WERI-Rb-1 (cell line): ENCODE results near the gene BDH1.
"Not testable (repeated sequence)": the region's sequence is repeated elsewhere in the genome, so short reads cannot be mapped to it uniquely, and the experiment has no call there.

Experiments
- DNase-seq: peaks from one replicate; pipeline ENCODE4 v3.0.0-alpha.2; 2020
- H3K27ac ChIP-seq: fragments of 250-450 bp; sonication (Bioruptor Pico); 2 replicates; pipeline ENCODE4 v1.5.1; 2020; ENCODE audit warnings: mild to moderate bottlenecking, moderate library complexity
- H3K27me3 ChIP-seq: fragments of 250-450 bp; sonication (Bioruptor Pico); 2 replicates; pipeline ENCODE4 v1.5.1; 2021; ENCODE audit warnings: mild to moderate bottlenecking, low read depth, moderate library complexity; ENCODE audit not compliant: insufficient read depth, severe bottlenecking
- H3K36me3 ChIP-seq: fragments of 250-450 bp; sonication (Bioruptor Pico); 2 replicates; pipeline ENCODE4 v1.5.1; 2020; ENCODE audit warnings: mild to moderate bottlenecking, moderate library complexity
- H3K4me3 ChIP-seq: 2 replicates; pipeline ENCODE4 v1.5.1; 2011; ENCODE audit warnings: low read depth, mild to moderate bottlenecking, control low read depth, low read length
- H3K9me3 ChIP-seq: fragments of 250-450 bp; sonication (Bioruptor Pico); 2 replicates; pipeline ENCODE4 v1.5.1; 2021; ENCODE audit warnings: mild to moderate bottlenecking, moderate library complexity; ENCODE audit not compliant: severe bottlenecking
- TF ChIP-seq, protein P1 (sequence below): IDR thresholded peaks from 2 replicates; pipeline ENCODE4 v1.5.1; 2011; ENCODE audit warnings: low read depth, mild to moderate bottlenecking, control low read depth, inconsistent platforms, low read length

BDH1 gene

DNA sequence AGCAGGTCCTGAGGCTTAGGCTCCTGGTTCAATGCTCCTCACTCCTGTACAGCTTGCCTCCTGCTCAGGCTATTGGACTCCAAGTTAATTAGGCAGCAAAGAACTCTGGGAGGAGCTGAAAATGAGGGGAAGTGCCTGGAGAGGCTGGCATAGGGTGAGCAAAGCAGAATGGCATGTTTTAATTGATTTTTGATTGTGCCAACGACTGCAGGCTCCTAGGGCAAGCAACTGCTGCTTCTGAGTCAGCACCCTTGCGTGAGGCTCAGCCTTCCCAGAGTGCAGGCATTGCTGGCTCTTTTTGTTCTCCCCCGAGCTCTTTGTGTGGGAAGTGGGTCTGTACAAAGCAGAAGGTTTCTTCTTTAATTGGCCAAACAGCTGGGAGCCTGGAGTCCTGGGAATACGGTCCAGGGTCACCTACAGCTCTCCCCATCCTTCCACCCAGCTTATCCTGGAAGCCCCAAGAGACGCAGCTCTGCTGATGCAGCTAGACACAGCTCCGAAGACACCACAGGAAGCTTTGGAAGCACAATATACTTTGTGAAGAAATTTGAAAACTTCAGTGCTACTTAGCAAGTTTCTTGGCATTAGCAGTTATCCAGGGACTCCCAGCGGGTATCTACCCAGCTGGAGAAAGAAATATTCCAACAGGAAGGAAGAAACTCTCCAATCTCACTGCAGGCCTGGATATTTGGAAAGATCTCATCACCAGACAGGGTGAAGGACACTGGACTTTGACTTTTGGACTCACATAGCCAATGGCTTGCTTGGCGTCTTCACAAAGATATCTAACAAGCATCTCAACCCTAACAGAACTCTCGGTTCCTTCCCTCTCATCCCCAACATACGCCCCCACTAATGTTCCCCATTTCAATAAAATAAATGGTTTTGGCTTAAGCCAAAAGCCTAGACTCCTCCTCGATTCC is 76.8 kb downstream of the BDH1 start:
- Histone ChIP-seq H3K4me3 (no peak overlapping the region), H3K36me3 (no peaks in the 10 kb centered on the region), H3K9me3 (no peaks in the 10 kb centered on the region), H3K27me3 (no peaks in the 10 kb centered on the region), H3K27ac (no peak overlapping the region)
- TF ChIP-seq, protein P1, sequence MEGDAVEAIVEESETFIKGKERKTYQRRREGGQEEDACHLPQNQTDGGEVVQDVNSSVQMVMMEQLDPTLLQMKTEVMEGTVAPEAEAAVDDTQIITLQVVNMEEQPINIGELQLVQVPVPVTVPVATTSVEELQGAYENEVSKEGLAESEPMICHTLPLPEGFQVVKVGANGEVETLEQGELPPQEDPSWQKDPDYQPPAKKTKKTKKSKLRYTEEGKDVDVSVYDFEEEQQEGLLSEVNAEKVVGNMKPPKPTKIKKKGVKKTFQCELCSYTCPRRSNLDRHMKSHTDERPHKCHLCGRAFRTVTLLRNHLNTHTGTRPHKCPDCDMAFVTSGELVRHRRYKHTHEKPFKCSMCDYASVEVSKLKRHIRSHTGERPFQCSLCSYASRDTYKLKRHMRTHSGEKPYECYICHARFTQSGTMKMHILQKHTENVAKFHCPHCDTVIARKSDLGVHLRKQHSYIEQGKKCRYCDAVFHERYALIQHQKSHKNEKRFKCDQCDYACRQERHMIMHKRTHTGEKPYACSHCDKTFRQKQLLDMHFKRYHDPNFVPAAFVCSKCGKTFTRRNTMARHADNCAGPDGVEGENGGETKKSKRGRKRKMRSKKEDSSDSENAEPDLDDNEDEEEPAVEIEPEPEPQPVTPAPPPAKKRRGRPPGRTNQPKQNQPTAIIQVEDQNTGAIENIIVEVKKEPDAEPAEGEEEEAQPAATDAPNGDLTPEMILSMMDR, result no peak
- no peak for DNase-seq

- H3K27me3 ChIP-seq, DNase-seq, H3K27ac ChIP-seq, H3K36me3 ChIP-seq, H3K4me3 ChIP-seq, H3K9me3 ChIP-seq: not testable (repeated sequence)
Measured at GRCh38 chr3:197477816-197478215, 78.0 kb downstream of the BDH1 start.

- H3K27me3 ChIP-seq, result no peaks in the 10 kb centered on the region
- no peaks in the 10 kb centered on the region for H3K36me3 ChIP-seq
- no peak overlapping the region for H3K4me3 ChIP-seq
- no peak overlapping the region for H3K27ac ChIP-seq
- TF ChIP-seq, protein P1, result no peak
- no peaks in the 10 kb centered on the region for H3K9me3 ChIP-seq
- DNase-seq, result no peak
Measured at GRCh38 chr3:197475997-197476525, 79.7 kb downstream of the BDH1 start.

GRCh38 chr3:197475514-197475913 is 80.3 kb downstream of the BDH1 start:
- H3K9me3 ChIP-seq, result no peaks in the 10 kb centered on the region
- no peak for DNase-seq
- H3K36me3 ChIP-seq, result no peaks in the 10 kb centered on the region
- TF ChIP-seq, protein P1, result no peak
- H3K27me3 ChIP-seq, result no peaks in the 10 kb centered on the region
- H3K27ac ChIP-seq, result no peak overlapping the region
- no peak overlapping the region for H3K4me3 ChIP-seq

GRCh38 chr3:197472151-197472550 is 83.6 kb downstream of the BDH1 start:
- H3K27ac ChIP-seq, result no peak overlapping the region
- TF ChIP-seq, protein P1, result no peak

GRCh38 chr3:197471221-197472010 is 84.4 kb downstream of the BDH1 start:
- no peak for DNase-seq
- no peak overlapping the region for H3K4me3 ChIP-seq
- no peaks in the 10 kb centered on the region for H3K9me3 ChIP-seq
- H3K27me3 ChIP-seq, result no peaks in the 10 kb centered on the region
- no peaks in the 10 kb centered on the region for H3K36me3 ChIP-seq
- no peak overlapping the region for H3K27ac ChIP-seq
- TF ChIP-seq, protein P1, result no peak

More at GRCh38 chr3:197472151-197472550, 83.6 kb downstream of the BDH1 start:
- Histone ChIP-seq H3K4me3 (no peak overlapping the region), H3K36me3 (no peaks in the 10 kb centered on the region), H3K27me3 (no peaks in the 10 kb centered on the region), H3K9me3 (no peaks in the 10 kb centered on the region)
- no peak for DNase-seq
